CD4-positive, alpha-beta T cell (primary cell): ENCODE measurements around the gene USP3. TPM values are rescaled to one million over a fixed set of nuclear protein-coding genes. Genes with fewer than 3 reads are reported as not detected.
A peak's percentile ranks its signal among the peaks of the same experiment; 100 is the strongest.

Source experiments
- ATAC-seq: fragments of 200-7000 bp; cut with Tn5 transposase; one replicate; pipeline ENCODE4 v1.10.0; 2022; ENCODE audit warnings: mild to moderate bottlenecking; ENCODE audit not compliant: poor library complexity
- CTCF ChIA-PET: fragments of 350-600 bp; sonication (Branson Sonifier 250); formaldehyde crosslinking; loops from one replicate; lab custom pipeline; 2021; ENCODE audit warnings: antibody characterized with exemption, inconsistent platforms; lab: Charles Lee
- POLR2A ChIA-PET: fragments of 350-600 bp; sonication (Branson Sonifier 250); formaldehyde crosslinking; loops from one replicate; lab custom pipeline; 2021; ENCODE audit warnings: antibody characterized with exemption, inconsistent platforms; lab: Charles Lee
- DNase-seq, 14 experiments: peaks; one replicate each; pipeline ENCODE4 v3.0.0-alpha.2; 2013 to 2020; ENCODE audit warnings: mixed read lengths in 2 of 14
- H3K27ac ChIP-seq, 2 donors: one replicate each; pipeline versions ENCODE4 v1.5.1 to v1.7.0; 2013; ENCODE audit warnings: low read length in 2 of 2, low read depth in 1 of 2, mild to moderate bottlenecking in 1 of 2
- H3K27me3 ChIP-seq, 2 experiments: 1 replicate in 1 of 2; 2 replicates in 1 of 2; pipeline versions ENCODE4 v1.6.1 to v1.7.0; 2013; ENCODE audit warnings: low read length in 2 of 2, control low read depth in 1 of 2, mild to moderate bottlenecking in 1 of 2, moderate library complexity in 1 of 2; ENCODE audit not compliant: insufficient read depth in 2 of 2, control insufficient read depth in 1 of 2
- H3K36me3 ChIP-seq: one replicate; pipeline ENCODE4 v1.6.1; 2013; ENCODE audit warnings: low read length, control low read depth; ENCODE audit not compliant: insufficient read depth
- H3K4me1 ChIP-seq: one replicate; pipeline ENCODE4 v1.6.1; 2013; ENCODE audit warnings: low read length, control low read depth; ENCODE audit not compliant: insufficient read depth
- H3K4me3 ChIP-seq: one replicate; pipeline ENCODE4 v1.5.1; 2013; ENCODE audit warnings: mild to moderate bottlenecking, low read length, moderate library complexity
- H3K9me3 ChIP-seq, 2 experiments: 1 replicate in 1 of 2; 2 replicates in 1 of 2; pipeline versions ENCODE4 v1.6.1 to v1.7.0; 2013; ENCODE audit warnings: low read length in 2 of 2, mild to moderate bottlenecking in 2 of 2, control low read depth in 1 of 2, moderate library complexity in 1 of 2; ENCODE audit not compliant: control insufficient read depth in 1 of 2, insufficient read depth in 1 of 2
- H3K27ac Mint-ChIP-seq: one replicate; pipeline ENCODE4 v1.8.0; 2020; ENCODE audit warnings: mixed read lengths
- H3K27me3 Mint-ChIP-seq: one replicate; pipeline ENCODE4 v1.8.0; 2021; ENCODE audit warnings: mixed read lengths
- H3K36me3 Mint-ChIP-seq: one replicate; pipeline ENCODE4 v1.8.0; 2021; ENCODE audit warnings: low read depth, mixed read lengths
- H3K4me1 Mint-ChIP-seq: one replicate; pipeline ENCODE4 v1.8.0; 2021; ENCODE audit warnings: low read depth, mixed read lengths
- H3K4me3 Mint-ChIP-seq: one replicate; pipeline ENCODE4 v1.8.0; 2020; ENCODE audit warnings: mild to moderate bottlenecking, mixed read lengths
- H3K9me3 Mint-ChIP-seq: one replicate; pipeline ENCODE4 v1.8.0; 2020; ENCODE audit warnings: mixed read lengths
- intact Hi-C, 2 experiments: fragments of 100-400 bp; cut with DNase I in 1 of 2; cut with micrococcal nuclease in 1 of 2; formaldehyde crosslinking; loops; one replicate each; pipeline versions ENCODE4 v1.15.1 to v1.9.0; 2023 to 2025; cut with DNase I, micrococcal nuclease
- total RNA-seq, 174 experiments: library from RNA in 2 of 174; stranded (reverse) in 2 of 174; gene quantifications; one replicate each; pipeline ENCODE4 v1.2.3 and lab custom pipeline; 2021 to 2026
- TF ChIP-seq, protein P1 (sequence below): fragments of 200-600 bp; IDR thresholded peaks from one replicate; pipeline ENCODE4 v1.8.0; 2022; ENCODE audit warnings: antibody characterized with exemption, mild to moderate bottlenecking

Gene USP3
- total RNA-seq, 2 experiments from 2014 or later: 280 to 282 TPM

DNA sequence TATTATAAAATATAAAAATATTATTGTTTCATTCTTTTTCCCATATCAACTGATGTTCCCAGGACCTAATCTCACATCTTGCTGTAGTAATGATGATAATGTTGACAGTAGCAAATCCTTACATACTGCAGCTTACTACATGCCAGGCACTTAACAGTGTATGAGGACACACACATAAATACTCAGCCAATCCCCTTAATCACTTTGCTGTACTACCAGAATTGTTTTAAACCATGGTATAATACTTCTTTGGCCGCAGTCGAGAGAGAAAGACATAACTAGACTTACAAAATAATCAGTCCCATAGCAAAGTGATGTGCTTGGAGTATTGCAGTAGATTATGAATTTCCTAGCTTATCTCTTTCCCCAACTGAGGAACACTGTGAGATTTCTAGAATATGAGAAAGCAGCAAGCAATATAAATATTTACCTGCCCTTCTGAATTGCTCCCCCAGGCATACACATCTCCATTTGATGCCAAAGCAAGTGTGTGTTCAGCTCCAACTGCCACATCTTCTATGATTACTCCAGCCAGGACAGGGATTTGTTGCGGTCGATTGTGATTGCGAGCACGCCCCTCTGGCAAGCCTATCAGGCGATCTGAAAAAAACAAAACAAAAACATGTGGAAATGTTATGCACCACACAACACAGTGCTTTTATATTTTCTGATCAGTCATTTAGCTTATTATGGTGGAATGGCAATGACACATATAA is 125.8 kb downstream of the USP3 start:
- no peaks in the 10 kb centered on the region for H3K4me1 Mint-ChIP-seq
- H3K9me3 Mint-ChIP-seq: no peaks in the 10 kb centered on the region
- TF ChIP-seq, protein P1, sequence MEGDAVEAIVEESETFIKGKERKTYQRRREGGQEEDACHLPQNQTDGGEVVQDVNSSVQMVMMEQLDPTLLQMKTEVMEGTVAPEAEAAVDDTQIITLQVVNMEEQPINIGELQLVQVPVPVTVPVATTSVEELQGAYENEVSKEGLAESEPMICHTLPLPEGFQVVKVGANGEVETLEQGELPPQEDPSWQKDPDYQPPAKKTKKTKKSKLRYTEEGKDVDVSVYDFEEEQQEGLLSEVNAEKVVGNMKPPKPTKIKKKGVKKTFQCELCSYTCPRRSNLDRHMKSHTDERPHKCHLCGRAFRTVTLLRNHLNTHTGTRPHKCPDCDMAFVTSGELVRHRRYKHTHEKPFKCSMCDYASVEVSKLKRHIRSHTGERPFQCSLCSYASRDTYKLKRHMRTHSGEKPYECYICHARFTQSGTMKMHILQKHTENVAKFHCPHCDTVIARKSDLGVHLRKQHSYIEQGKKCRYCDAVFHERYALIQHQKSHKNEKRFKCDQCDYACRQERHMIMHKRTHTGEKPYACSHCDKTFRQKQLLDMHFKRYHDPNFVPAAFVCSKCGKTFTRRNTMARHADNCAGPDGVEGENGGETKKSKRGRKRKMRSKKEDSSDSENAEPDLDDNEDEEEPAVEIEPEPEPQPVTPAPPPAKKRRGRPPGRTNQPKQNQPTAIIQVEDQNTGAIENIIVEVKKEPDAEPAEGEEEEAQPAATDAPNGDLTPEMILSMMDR: no peak
- peaks cover 96% of the 10 kb centered on the region for H3K36me3 Mint-ChIP-seq
- no peak overlapping the region for H3K4me3 Mint-ChIP-seq
- Histone ChIP-seq H3K36me3 (peaks cover 93% of the 10 kb centered on the region), H3K27ac (no peak overlapping the region), H3K4me1 (no peaks in the 10 kb centered on the region), H3K4me3 (no peak overlapping the region), H3K27me3 (no peaks in the 10 kb centered on the region), H3K9me3 (no peaks in the 10 kb centered on the region)
- H3K27ac Mint-ChIP-seq: no peak overlapping the region
- no peak for DNase-seq
- CTCF ChIA-PET: interaction anchor here (1.3 to 1.6 kb wide), 3 partner anchors 10 to 315 kb away, joined by 3 to 4 read pairs (median 3); no protein-coding TSS in a partner anchor
- POLR2A ChIA-PET: no interaction called here
- no peak for ATAC-seq
- H3K27me3 Mint-ChIP-seq: no peaks in the 10 kb centered on the region
- intact Hi-C loops: no loop called here

DNA sequence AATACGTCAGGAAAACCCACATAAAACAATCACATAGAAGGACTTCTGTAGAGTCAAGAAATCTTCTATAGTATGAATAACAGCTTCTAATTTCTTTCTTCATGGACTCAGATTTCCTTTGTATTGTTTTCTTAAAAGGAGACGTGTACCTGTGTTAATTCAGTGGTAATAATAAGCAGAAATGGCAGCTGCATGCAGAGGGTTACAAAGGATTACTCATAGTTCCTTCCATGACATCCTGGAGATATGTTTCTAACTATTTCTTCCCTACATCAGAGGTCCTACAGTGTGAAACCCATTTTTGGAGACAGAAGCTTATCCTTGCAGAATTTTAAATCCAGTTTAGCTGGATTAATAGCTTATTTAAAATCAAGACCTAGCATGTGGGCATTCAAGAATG is 128.9 kb downstream of the USP3 start:
- ChIA-PET POLR2A (interaction anchor here (0.6 to 1.5 kb wide), 2 partner anchors 18 to 514 kb away, joined by 3 read pairs; no protein-coding TSS in a partner anchor), CTCF (interaction anchor here (0.9 to 1.2 kb wide), 2 partner anchors 23 kb away, joined by 3 read pairs; no protein-coding TSS in a partner anchor)
- Mint-ChIP-seq H3K27me3 (no peaks in the 10 kb centered on the region), H3K9me3 (no peaks in the 10 kb centered on the region), H3K4me3 (no peak overlapping the region), H3K27ac (peak overlapping the region; percentile 22), H3K4me1 (no peaks in the 10 kb centered on the region), H3K36me3 (peaks cover 96% of the 10 kb centered on the region)
- peaks cover 89% of the 10 kb centered on the region for H3K36me3 ChIP-seq
- TF ChIP-seq, protein P1: no peak
- ATAC-seq (no peak), DNase-seq (no peak)
- intact Hi-C loops: no loop called here
- no peak overlapping the region for H3K27ac ChIP-seq
- no peaks in the 10 kb centered on the region for H3K27me3 ChIP-seq
- H3K9me3 ChIP-seq: no peaks in the 10 kb centered on the region
- no peak overlapping the region for H3K4me3 ChIP-seq
- no peaks in the 10 kb centered on the region for H3K4me1 ChIP-seq

DNA sequence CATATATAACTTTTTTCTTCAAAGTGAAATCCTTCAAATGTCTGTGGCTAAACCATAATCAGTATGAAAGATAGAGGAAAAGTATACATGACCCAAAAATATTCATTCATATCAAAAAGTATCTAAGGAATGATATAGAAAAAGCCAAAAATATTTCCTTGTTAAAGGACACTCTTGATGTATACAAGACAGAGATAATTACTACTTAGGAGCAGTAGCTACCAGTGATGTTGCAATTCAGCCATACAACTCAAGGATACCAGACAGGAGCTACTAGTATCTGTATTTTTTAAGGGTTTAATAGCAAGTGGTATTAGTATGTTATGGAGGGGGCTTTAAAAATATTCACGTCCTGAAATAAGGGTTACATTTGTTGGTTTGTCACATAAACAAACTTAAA is 129.8 kb downstream of the USP3 start:
- CTCF ChIA-PET: interaction anchor here (1.3 kb wide), 1 partner anchor 25 kb away, joined by 4 read pairs; no protein-coding TSS in a partner anchor
- Histone ChIP-seq H3K27me3 (no peaks in the 10 kb centered on the region), H3K9me3 (no peaks in the 10 kb centered on the region), H3K4me1 (no peaks in the 10 kb centered on the region), H3K27ac (no peak overlapping the region), H3K4me3 (no peak overlapping the region), H3K36me3 (peaks cover 90% of the 10 kb centered on the region)
- no peak for DNase-seq
- TF ChIP-seq, protein P1: no peak
- intact Hi-C loops: no loop called here
- no peak for ATAC-seq
- POLR2A ChIA-PET: interaction anchor here (0.6 kb wide), 1 partner anchor 513 kb away, joined by 3 read pairs; no protein-coding TSS in a partner anchor
- no peak overlapping the region for H3K4me3 Mint-ChIP-seq
- no peaks in the 10 kb centered on the region for H3K9me3 Mint-ChIP-seq
- peak overlapping the region; percentile 22 for H3K27ac Mint-ChIP-seq
- H3K27me3 Mint-ChIP-seq: no peaks in the 10 kb centered on the region
- no peaks in the 10 kb centered on the region for H3K4me1 Mint-ChIP-seq
- H3K36me3 Mint-ChIP-seq: peaks cover 96% of the 10 kb centered on the region
